ENCODE measurements around the gene RNF213.
"Not testable (repeated sequence)": the region's sequence is repeated elsewhere in the genome, so short reads cannot be mapped to it uniquely, and the experiment has no call there.

RNF213 gene

GRCh38 chr17:80223838-80224497, 36.7 kb upstream of the RNF213 start:
- DNase-seq (ENCODE audit: low read depth in 2 of 3, low spot score in 2 of 3): no peak

- DNase-seq (ENCODE audit: low read depth in 2 of 3, low spot score in 2 of 3): no peak
Measured at GRCh38 chr17:80224683-80225082, 36.0 kb upstream of the RNF213 start.

- no peak for DNase-seq (ENCODE audit: low read depth in 2 of 3, low spot score in 2 of 3)
Measured at GRCh38 chr17:80225230-80225629, 35.4 kb upstream of the RNF213 start.

GRCh38 chr17:80227156-80227555, 33.5 kb upstream of the RNF213 start:
- DNase-seq (ENCODE audit: low read depth in 2 of 3, low spot score in 2 of 3): no peak

- DNase-seq (ENCODE audit: low read depth in 2 of 3, low spot score in 2 of 3): no peak
Measured at GRCh38 chr17:80227666-80228065, 33.0 kb upstream of the RNF213 start.

GRCh38 chr17:80228477-80228876, 32.2 kb upstream of the RNF213 start:
- no peak for DNase-seq (ENCODE audit: low read depth in 2 of 3, low spot score in 2 of 3)

- no peak for DNase-seq (ENCODE audit: low read depth in 2 of 3, low spot score in 2 of 3)
Measured at GRCh38 chr17:80229011-80229410, 31.6 kb upstream of the RNF213 start.

GRCh38 chr17:80232438-80232837, 28.2 kb upstream of the RNF213 start:
- DNase-seq (ENCODE audit: low read depth in 2 of 3, low spot score in 2 of 3): no peak

- no peak for DNase-seq (ENCODE audit: low read depth in 2 of 3, low spot score in 2 of 3)
Measured at GRCh38 chr17:80233202-80233601, 27.4 kb upstream of the RNF213 start.

GRCh38 chr17:80236911-80237310, 23.7 kb upstream of the RNF213 start:
- DNase-seq (ENCODE audit: low read depth in 2 of 3, low spot score in 2 of 3): no peak

GRCh38 chr17:80237386-80237785, 23.3 kb upstream of the RNF213 start:
- no peak for DNase-seq (ENCODE audit: low read depth in 2 of 3, low spot score in 2 of 3)

GRCh38 chr17:80242505-80242904, 18.1 kb upstream of the RNF213 start:
- DNase-seq (ENCODE audit: low read depth in 2 of 3, low spot score in 2 of 3): no peak

- DNase-seq (ENCODE audit: low read depth in 2 of 3, low spot score in 2 of 3): no peak
Measured at GRCh38 chr17:80243526-80244433, 16.9 kb upstream of the RNF213 start.

- DNase-seq (ENCODE audit: low read depth in 2 of 3, low spot score in 2 of 3): not testable (repeated sequence)
Measured at GRCh38 chr17:80244448-80244847, 16.2 kb upstream of the RNF213 start.

GRCh38 chr17:80244871-80245509, 15.7 kb upstream of the RNF213 start:
- no peak for DNase-seq (ENCODE audit: low read depth in 2 of 3, low spot score in 2 of 3)

- no peak for DNase-seq (ENCODE audit: low read depth in 2 of 3, low spot score in 2 of 3)
Measured at GRCh38 chr17:80245566-80246265, 14.9 kb upstream of the RNF213 start.

GRCh38 chr17:80246266-80246681, 14.4 kb upstream of the RNF213 start:
- no peak for DNase-seq (ENCODE audit: low read depth in 2 of 3, low spot score in 2 of 3)

GRCh38 chr17:80246726-80247125, 13.9 kb upstream of the RNF213 start:
- no peak for DNase-seq (ENCODE audit: low read depth in 2 of 3, low spot score in 2 of 3)

- DNase-seq (ENCODE audit: low read depth in 2 of 3, low spot score in 2 of 3): no peak
Measured at GRCh38 chr17:80247561-80247960, 13.1 kb upstream of the RNF213 start.

GRCh38 chr17:80248001-80248893, 12.4 kb upstream of the RNF213 start:
- DNase-seq (ENCODE audit: low read depth in 2 of 3, low spot score in 2 of 3): no peak

All from activated CD8-positive, alpha-beta memory T cell treated with anti-CD3 and anti-CD28 coated beads for 48 hours (primary cell).